A673 (cell line): ENCODE data around the gene LANCL2.

ENCODE experiments used
- CTCF ChIP-seq: fragments of 300-800, 200-600 bp; sonication (generic); conservative IDR thresholded peaks from 2 replicates; pipeline ENCODE4 v1.5.1; 2017; ENCODE audit warnings: low read depth, mild to moderate bottlenecking, antibody characterized with exemption, low read length, moderate library complexity, mixed read lengths
- EZH2 ChIP-seq: fragments of 200-600 bp; sonication (generic); IDR thresholded peaks from 2 replicates; pipeline ENCODE4 v1.6.1; 2017; ENCODE audit warnings: borderline replicate concordance, low read depth, mild to moderate bottlenecking, mixed read lengths, antibody characterized with exemption, low read length; ENCODE audit not compliant: poor library complexity, severe bottlenecking

GRCh38 chr7:55363386-55364170, 1.6 kb upstream of the LANCL2 start:
- TF ChIP-seq CTCF = no peak
- TF ChIP-seq EZH2 = no peak
